RWPE1 (cell line): Measurements from ENCODE around the gene IPO11.

Experiments used
- CTCF ChIA-PET: fragments of 350-600 bp; sonication (Branson Sonifier 250); formaldehyde crosslinking; extraction: SDS; loops from one replicate; lab custom pipeline; 2021; lab: Yijun Ruan, JAX
- POLR2A ChIA-PET: fragments of 400-600 bp; formaldehyde crosslinking; extraction: SDS; loops from one replicate; lab custom pipeline; 2020; ENCODE audit warnings: antibody characterized with exemption; ENCODE audit not compliant: low non-redundant PET; lab: Yijun Ruan, JAX
- DNase-seq: peaks from one replicate; pipeline ENCODE4 v3.0.0; 2012; ENCODE audit warnings: low spot score
- H3K27ac ChIP-seq: fragments of 450-650 bp; 2 replicates; pipeline ENCODE4 v1.5.1; 2017
- CTCF ChIP-seq: fragments of 450-650 bp; conservative IDR thresholded peaks from 2 replicates; pipeline ENCODE4 v1.5.1; 2017; ENCODE audit warnings: low read depth, mild to moderate bottlenecking

Gene IPO11

GRCh38 chr5:62403411-62404250 is 8.9 kb upstream of the IPO11 start, which contains the start of gene DIMT1:
Gene DIMT1, minus strand, starts transcription at chr5:62403905. Its CDS starts 133 bp downstream, at chr5:62403772.
- POLR2A ChIA-PET, result interaction anchor here (0.7 to 1.6 kb wide), 5 partner anchors 9 to 161 kb away, joined by 3 to 18 read pairs (median 3); partner anchors contain the start of gene IPO11
- CTCF ChIA-PET, result interaction anchor here (0.6 kb wide), 1 partner anchor 101 kb away, joined by 3 read pairs; no protein-coding TSS in a partner anchor
- peak within 1 kb of the TSS; percentile 94 for H3K27ac ChIP-seq
- no peak for TF ChIP-seq CTCF
- peak; percentile 98 for DNase-seq

- POLR2A ChIA-PET, result interaction anchor here (2.5 kb wide), 1 partner anchor 10 kb away, joined by 18 read pairs; the partner anchor contains the start of gene DIMT1
- DNase-seq, result no peak
Measured at GRCh38 chr5:62413711-62414110, 1.1 kb downstream of the IPO11 start.

GRCh38 chr5:62418462-62419076 is 6.0 kb downstream of the IPO11 start:
- no peak overlapping the region for H3K27ac ChIP-seq
- no peak for DNase-seq
- ChIA-PET POLR2A (no interaction called here), CTCF (no interaction called here)
- no peak for TF ChIP-seq CTCF

More at GRCh38 chr5:62413711-62414110, 1.1 kb downstream of the IPO11 start:
- CTCF ChIA-PET, result interaction anchor here (0.7 to 1.6 kb wide), 3 partner anchors 47 to 1848 kb away, joined by 3 to 4 read pairs (median 3); no protein-coding TSS in a partner anchor
- no peak overlapping the region for H3K27ac ChIP-seq
- TF ChIP-seq CTCF, result no peak

GRCh38 chr5:62419609-62420008 is 7.0 kb downstream of the IPO11 start:
- ChIA-PET POLR2A (no interaction called here), CTCF (interaction anchor here (0.6 kb wide), 1 partner anchor 276 kb away, joined by 3 read pairs; no protein-coding TSS in a partner anchor)
- no peak for DNase-seq
- no peak overlapping the region for H3K27ac ChIP-seq
- TF ChIP-seq CTCF, result no peak

GRCh38 chr5:62421414-62421813 is 8.9 kb downstream of the IPO11 start:
- CTCF ChIA-PET, result interaction anchor here (0.6 kb wide), 2 partner anchors 26 to 278 kb away, joined by 4 read pairs; no protein-coding TSS in a partner anchor
- no peak for DNase-seq
- H3K27ac ChIP-seq, result no peak overlapping the region
- POLR2A ChIA-PET, result no interaction called here
- TF ChIP-seq CTCF, result no peak

- ChIA-PET CTCF (interaction anchor here (0.6 to 1.6 kb wide), 3 partner anchors 10 to 354 kb away, joined by 3 to 9 read pairs (median 3); no protein-coding TSS in a partner anchor), POLR2A (no interaction called here)
- no peak for TF ChIP-seq CTCF
- no peak overlapping the region for H3K27ac ChIP-seq
- DNase-seq, result no peak
Measured at GRCh38 chr5:62424763-62425162, 12.2 kb downstream of the IPO11 start.
